Midbrain (tissue), 1 donor: Measurements from ENCODE around the gene COLQ.
"Not testable (repeated sequence)": the region's sequence is repeated elsewhere in the genome, so short reads cannot be mapped to it uniquely, and the experiment has no call there.

ENCODE experiments used
- DNase-seq: peaks from one replicate; lab custom pipeline; 2025; lab: John Stamatoyannopoulos, UW

The COLQ gene

DNA sequence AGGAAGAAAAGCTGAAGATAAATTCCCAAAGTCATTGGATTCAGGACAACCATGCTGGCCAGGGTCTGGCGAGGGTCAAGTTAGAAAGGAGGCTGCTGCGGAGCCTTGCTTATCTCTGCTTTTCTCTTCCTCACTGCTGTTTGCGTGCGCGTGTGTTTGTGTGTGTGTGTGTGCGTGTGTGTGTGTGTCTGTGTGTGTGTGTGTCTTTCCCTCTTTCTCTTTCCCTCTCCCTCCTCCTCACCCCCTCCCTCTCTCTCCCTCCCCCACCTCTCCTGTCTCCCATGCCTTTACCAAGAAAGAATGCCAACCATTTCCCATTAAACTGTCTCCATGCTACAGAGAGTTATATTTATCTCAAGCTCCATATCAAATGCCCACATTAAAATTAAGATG, at the start of gene COLQ:
TSS of gene COLQ (minus strand) at position 134 of the 393 bp plus-strand sequence. CDS start at position 53, 81 bp downstream.
- DNase-seq: no peak

- no peak for DNase-seq
These were observed 41.7 kb upstream of the COLQ start for GRCh38 chr3:15563190-15563589.

GRCh38 chr3:15562560-15562959, 41.1 kb upstream of the COLQ start:
- DNase-seq: no peak

DNA sequence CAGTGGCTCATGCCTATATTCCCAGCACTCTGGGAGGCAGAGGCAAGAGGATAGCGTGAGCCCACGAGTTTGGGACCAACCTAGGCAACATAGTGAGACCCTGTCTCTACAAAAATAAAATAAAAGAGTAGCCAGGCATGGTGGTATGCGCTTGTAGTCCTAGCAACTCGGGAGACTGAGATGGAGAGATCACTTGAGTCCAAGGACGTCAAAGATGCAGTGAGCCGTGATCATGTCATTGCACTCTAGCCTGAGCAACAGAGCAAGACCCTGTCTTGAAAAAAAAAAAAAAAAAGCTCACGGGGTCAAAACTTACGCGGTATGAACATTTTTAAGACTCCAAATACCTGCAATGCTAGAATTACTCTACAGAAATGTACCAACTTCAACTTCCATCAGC, 37.1 kb upstream of the COLQ start:
- DNase-seq: no peak

GRCh38 chr3:15557511-15557946, 36.0 kb upstream of the COLQ start:
- peak; percentile 25 for DNase-seq

DNA sequence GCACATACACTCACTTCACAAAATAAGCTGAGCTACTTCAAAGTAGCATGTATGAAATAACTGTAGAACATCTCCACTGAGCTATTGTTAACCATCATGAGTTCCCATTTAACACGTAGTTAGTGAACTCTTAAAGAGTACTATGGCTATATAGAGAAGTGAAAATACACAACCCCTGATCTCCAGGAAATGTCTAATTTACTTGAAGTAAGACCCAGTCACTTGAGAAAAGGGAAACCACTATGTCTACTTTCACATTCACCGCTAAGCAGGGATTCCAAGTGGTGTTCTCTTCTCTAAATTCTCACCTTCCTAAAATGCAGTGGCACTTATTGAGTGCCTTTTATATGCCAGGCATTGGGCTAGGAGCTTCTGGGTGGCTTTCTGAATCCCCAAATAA, 35.0 kb upstream of the COLQ start:
- peak; percentile 39 for DNase-seq

GRCh38 chr3:15553749-15554148, 32.2 kb upstream of the COLQ start:
- no peak for DNase-seq

DNA sequence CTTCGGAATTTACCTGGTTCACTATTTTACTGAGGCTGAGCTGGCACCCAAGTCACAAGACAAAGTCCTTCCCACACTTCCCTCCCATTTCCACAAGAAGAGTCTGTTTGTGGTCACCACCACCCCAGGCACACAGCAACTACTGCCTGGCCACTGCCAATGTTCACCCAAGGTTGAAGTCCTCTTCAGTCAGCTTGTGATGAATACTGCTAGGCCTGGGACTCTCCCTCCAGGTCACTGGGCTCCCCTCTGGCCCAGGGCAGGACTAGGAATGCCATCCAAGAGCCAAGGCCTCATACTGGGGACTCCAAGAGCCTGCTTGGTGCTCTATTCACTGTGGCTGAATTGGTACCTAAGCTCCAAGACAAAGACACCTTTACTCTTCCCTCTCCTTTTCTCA, 30.4 kb upstream of the COLQ start:
- DNase-seq: no peak

DNA sequence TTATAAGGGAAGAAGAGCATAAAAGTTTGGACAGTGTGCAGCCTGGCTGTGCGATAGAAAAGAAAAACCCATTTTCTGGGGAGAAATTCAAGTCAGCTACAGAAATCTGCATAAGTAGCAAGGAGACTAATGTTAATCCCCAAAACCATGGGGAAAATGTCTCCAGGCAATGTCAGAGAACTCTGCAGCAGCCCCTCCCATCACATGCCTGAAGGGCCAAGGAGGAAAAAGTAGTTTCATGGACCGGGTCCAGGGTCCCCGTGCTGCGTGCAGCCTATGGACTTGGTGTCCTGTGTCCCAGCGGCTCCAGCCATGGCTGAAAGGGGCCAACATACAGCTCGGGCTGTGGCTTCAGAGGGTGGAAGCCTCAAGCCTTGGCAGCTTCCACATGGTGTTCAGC, 28.3 kb upstream of the COLQ start:
- DNase-seq: no peak

- DNase-seq: no peak
These were observed 21.1 kb upstream of the COLQ start for GRCh38 chr3:15542614-15543013.

DNA sequence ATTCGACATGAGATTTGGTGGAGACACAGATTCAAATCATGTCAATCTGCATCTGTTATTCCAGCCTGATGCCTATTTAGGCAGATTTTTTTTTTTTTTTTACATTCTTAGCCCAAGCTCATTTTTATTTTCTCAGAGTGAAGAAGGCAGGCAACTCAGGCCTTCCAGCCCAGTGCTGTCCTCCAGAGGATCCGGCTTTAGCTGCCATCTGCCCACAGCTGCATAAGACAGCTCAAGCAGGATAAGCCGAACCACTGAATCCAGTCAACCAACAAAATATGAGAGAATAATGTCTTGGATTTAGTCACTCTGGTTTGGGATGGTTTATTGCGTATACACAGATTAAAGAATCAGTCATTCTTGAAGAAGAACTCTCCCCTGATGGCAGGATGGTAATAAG, 19.9 kb upstream of the COLQ start:
- no peak for DNase-seq

DNA sequence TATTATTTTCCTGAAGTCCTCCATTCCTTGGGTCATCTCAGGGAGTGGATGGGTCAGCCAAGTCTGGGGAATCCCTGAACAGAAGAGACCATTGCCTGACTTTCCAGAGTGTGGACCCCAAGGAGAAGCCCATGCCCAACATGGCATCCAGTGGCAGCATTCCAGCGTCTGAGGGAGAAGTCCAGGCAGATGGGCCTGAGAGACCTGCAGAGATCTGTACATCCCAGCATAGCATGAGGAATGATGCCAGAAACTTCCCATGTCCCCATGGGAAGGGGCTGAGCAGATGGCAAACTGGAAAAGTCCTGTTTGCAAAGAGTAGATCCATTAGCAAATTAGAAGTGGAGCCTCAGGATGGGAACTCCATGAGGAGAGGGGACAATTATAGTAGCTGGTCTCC, 17.6 kb upstream of the COLQ start:
- no peak for DNase-seq

- no peak for DNase-seq
These were observed 16.8 kb upstream of the COLQ start for GRCh38 chr3:15538345-15538744.

DNA sequence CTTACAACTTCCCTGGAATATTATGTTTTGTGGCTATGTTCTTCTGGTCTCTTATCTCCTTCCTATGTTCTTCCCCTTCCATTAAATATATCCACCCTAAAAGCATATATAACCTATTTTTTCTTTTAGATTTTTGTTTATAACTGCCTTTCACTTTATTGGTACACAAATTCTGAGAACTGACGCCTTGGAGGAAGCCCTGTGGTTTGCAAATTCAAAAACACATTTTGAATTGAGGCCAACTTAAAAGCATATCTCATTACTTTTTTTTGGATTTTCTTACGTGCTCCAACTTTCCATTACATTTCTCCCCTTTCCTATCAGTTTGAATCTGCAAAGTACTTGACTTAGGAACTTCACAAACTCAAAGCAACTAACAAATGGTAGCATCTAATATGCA, 15.3 kb upstream of the COLQ start:
- no peak for DNase-seq

DNA sequence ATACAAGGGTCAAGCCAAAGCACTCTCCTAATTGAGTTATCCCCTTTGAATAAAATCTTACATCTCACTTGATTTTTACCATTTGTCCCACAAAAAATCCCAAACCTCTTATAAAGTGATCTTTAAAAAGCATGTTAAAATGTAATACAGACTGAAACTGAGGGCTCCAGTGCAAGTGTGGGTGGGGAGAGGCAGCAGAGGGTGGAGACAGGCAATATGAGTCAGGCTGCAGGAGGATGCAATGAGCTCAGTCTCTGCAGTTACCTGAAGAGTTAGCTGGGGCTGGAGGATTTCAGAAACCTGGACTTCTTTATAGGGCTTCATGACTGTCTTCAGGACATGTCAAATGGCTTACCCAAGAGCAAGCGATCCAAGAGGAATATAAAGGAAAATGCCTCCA, 14.2 kb upstream of the COLQ start:
- no peak for DNase-seq

DNA sequence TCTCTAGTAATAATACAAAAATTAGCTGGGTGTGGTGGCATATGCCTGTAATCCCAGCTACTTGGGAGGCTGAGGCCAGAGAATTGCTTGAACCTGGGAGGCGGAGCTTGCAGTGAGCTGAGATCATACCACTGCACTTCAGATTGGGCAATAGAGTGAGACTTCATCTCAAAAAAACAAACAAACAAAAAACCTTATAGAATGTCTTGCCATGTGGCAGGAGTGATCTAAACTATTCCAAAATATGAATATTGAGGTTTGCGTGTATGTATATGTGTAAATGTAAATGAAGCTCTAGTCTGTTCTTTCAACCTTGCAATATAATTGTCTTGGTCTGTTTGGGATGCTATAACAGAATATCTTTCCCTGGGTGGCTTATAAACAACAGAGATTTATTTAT, 11.1 kb upstream of the COLQ start:
- not testable (repeated sequence) for DNase-seq

DNA sequence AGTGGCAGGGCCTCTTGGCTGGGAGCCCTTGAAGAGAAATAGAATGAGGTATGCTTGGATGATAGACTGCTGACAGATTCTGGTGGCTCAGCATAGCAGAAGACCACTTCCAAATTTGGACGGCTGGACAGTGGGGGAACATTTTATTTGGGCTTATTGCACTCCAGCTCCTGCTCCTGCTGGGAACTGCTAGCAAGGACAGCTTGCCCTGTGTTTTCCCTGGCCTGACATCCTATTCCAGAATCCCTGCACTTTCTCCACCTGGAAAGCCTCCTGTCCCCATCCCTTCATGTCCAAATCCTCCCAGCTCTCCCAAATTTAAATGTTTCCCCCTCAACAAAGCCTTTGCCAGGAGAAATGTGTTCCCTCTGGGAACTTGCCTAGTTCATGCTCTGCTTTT, 9.8 kb upstream of the COLQ start:
- DNase-seq: no peak

- DNase-seq: no peak
These were observed 7.5 kb upstream of the COLQ start for GRCh38 chr3:15528854-15529537.

- no peak for DNase-seq
These were observed 5.5 kb upstream of the COLQ start for GRCh38 chr3:15527031-15527459.

DNA sequence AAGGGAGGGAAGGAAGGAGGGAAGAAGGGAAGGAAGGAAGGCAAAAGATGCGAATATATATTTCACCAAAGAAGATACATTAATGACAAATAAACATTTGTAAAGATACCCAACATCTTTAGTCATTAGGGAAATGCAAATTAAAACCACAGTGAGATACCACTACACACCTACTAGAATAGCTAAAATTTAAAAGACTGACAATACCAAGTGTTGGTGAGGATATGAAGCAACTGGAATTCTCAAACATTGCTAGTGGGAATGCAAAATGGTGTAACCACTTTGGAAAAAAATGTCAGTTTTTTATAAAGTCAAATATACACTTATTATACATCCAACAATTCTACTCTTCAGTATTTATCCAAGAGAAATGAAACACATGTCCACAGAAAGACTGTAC, 4.3 kb upstream of the COLQ start:
- DNase-seq: no peak

DNA sequence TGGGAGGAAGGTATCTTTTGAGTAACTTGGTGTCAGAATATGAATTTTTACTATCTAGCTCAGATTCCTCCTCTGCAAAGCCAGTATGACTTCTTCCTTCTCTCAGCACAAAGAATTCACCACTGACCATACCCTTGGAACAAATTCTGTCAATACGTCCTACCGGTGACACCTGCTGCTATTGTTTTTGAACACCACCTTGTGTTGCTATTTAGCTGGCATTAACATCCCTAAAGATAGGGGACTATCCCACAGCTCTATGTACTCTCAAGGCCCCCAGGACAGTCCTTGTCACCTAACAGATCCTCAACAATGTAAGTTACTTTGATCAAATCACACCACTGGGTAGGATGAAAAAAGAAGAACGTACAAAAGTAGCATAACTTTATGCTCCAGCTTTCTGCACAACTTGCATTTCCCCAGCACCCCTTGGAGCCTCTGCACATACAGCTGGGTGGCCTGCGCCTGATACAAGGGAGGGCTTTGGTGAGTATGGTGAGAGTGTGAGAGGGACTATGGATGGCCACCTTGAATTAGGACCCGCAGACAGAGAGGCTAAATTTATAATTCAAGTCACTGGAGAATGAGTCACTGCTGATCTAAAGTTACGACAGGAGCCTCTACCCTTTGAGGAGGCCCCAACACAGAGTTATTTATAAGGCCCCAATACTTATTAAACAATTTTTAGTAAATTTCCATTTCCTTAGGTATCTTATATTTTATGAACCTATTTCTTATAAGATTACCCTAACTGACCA, 2.3 kb upstream of the COLQ start:
- DNase-seq: no peak

GRCh38 chr3:15522016-15522415, 510 bp upstream of the COLQ start:
- DNase-seq: no peak

DNA sequence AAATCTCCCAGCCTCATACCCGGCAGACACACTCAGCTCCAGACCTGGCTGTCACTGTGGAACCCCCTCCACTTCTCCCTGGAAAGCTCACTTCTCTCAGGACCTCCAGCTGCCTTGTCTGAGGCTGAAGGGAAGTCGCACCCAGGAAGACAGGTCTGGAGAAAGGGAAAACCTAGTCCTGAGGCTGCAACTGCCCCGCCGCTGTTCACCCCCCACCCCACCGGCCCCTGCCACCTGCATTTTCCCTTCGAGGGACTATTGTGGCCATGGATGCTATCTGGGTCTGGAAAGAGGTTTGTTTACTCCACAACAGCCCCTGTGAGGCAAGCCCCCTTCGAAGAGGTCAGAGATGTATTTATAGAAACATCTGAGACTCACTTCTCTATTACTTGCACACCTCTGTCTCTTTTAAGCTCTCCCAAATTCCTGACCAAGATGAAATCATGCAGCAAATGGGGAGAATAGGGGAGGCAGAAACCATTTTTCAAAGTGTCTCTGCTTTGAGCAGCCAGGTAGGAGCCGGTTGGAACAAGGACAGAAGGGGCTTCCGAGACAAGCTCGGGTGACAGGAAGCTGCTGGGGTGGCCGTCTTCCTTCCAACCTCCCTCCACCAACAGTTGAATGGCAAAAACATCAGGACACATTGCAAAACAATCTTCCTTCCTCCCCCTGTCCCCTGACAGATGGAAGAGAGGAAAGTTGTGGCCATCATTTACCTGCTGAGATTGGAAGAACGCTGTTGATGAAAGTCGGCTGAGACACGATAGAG, 518 bp downstream of the COLQ start:
- DNase-seq: no peak
